ENCODE measurements around the gene NAPA.

Gene NAPA

DNA sequence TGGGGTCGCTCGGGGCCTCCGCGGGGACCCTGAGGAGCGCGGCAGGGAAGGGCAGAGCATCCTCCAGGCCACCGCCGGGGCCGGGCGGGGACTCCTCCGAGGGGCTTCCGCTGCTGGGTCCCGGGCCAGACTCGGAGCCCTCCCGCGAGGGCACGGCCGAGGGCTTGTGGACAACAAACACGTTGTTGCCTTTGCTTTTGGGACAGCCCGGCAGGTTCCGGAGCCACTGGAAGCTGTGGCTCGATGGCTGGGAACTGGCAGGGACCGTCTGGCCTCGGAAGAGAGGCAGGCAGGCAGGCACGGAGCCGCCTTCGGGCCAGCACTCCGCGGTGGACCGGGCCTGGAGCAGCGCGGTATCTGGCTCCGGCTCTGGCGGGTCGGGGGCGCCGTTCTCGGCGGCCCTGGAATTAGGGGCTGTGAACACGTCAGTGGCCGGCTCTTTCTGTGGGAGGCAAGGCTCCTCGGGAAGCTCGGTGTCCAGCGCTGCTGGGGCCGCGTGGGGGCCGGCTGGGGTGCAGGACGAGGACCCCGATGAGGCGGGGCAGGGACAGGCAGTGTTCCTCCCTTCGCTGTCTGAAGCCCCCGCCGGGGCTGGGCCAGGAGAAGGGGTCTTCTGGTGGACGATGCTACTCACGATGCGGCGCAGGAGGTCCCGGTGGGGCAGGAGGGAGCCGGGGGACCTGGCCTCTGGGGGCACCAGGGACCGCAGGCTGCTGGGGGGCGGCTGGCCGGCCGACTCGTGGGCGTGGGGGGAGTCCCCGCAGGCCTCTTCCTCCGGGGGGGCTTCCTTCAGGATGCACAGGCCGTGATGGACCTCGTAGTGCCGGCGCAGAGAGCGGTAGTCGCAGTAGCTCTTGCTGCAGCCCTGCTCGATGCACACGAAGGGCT, 30.4 kb upstream of the NAPA start:
- no peak overlapping the region for H3K4me3 ChIP-seq (ENCODE audit: low read depth, low read length)
- TF ChIP-seq CTCF (IDR thresholded peaks at IDR 0.05; ENCODE audit: low read depth, low read length): no peak

DNA sequence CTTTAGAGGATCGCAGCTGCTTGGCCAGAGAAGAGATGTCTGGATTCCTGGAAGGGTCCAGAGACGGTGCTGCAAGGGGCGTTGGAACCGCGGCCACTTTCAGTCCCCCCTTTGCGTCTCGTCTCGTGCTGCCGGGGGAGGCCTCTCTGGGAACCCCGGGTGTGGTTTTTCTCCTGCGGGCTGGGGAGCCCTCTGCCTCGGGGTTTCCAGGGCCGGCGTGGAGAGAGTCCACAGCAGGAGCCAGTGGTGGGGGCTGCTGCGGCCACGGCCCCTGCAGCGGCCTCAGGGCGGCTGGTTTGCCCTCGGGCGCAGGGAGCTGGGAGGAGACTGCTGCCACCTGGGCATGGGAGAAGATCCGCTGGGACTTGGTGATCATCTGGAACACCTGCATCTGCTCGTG, 29.6 kb upstream of the NAPA start:
- no peak for TF ChIP-seq CTCF (IDR thresholded peaks at IDR 0.05; ENCODE audit: low read depth, low read length)
- no peak overlapping the region for H3K4me3 ChIP-seq (ENCODE audit: low read depth, low read length)

DNA sequence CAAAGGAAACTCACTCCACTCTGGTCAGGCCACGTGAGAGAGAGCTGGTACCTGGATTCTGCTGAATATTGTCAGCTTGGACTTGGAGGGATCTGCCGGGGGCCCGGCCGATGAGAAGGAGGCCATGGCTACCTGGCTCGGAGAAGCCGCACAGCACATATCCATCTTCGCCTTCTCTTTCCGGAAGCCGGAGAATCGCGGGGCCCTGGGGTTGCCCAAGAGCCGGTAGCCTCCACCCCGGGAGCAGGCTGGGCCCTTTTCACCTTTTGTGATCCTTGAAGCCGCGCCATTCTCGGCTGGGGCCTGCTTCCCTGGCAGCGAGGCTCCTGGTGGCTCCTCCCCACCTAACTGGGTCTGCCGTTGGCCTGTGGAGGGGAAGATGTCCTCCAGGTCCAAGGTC, 29.2 kb upstream of the NAPA start:
- no peak for TF ChIP-seq CTCF (IDR thresholded peaks at IDR 0.05; ENCODE audit: low read depth, low read length)
- H3K4me3 ChIP-seq (ENCODE audit: low read depth, low read length): no peak overlapping the region

DNA sequence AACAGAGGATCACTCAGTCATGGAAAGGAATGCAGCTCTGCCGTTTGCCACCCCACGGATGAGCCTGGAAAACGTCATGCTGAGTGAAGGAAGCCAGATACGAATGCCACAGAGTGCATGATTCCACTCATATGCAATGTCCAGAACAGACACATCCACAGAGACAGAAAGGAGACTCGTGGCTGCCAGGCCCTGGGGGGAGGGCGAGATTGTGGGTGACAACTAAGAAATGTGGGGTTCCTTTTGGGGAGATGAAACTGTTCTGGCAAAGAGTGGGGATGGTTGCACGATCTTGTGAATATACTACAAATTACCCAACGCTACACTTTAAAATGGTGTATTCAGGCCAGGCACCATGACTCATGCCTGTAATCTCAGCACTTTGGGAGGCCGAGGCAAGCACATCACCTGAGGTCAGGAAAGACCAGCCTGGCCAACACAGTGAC, 27.2 kb upstream of the NAPA start:
- no peak for TF ChIP-seq CTCF (IDR thresholded peaks at IDR 0.05; ENCODE audit: low read depth, low read length)
- no peak overlapping the region for H3K4me3 ChIP-seq (ENCODE audit: low read depth, low read length)

DNA sequence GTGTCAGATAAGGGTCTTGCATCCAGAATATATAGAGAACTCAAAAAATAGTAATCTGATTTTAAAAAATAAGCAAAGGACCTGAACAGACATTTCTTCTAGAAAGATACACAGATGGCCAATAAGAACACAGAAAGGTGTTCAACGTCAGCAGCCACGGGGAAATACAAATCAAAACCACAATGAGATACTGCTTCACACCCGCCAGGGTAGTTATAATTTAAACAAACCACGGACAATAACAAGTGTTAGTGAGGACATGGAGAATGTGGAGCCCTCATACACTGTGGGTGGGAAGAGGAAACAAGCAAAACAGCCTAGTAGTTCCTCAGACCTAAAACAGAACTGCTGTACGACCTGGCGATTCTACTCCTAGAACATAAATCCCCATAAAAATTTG, 26.7 kb upstream of the NAPA start:
- H3K4me3 ChIP-seq (ENCODE audit: low read depth, low read length): no peak overlapping the region

GRCh38 chr19:47540748-47541147, 25.9 kb upstream of the NAPA start:
- TF ChIP-seq CTCF (IDR thresholded peaks at IDR 0.05; ENCODE audit: low read depth, low read length): peak; percentile 23; the same call in 1 of the 2 replicates
- no peak overlapping the region for H3K4me3 ChIP-seq (ENCODE audit: low read depth, low read length)

More for the DNA sequence above, 26.7 kb upstream of the NAPA start:
- TF ChIP-seq CTCF (IDR thresholded peaks at IDR 0.05; ENCODE audit: low read depth, low read length): no peak

DNA sequence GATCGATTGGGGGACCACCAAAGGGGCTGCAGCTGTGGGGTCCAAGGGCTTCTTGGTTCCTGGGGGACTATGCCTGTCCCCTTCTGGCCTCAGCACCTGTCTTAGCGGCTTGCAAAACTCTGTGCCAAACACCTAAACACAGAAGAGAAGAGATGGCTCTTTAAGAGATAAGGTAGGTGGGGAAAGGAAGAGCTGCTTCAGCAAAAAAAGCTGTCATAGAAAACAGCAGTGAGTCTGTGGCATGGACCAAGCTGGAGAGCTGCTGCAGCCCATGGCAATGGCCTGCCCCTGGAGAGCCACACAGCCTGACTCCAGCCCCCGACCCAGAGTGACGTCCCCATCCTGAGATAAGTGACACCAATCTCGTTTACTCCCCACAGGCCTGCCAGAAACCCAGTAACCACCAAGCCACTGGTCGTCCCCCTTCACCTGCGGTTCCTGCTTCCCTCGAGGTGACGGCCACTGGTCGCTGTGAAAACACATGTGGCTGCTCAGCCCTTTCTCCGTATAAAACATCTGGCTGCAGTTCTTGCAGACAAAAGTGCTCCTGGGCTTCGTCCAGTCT, 25.0 kb upstream of the NAPA start:
- no peak for TF ChIP-seq CTCF (IDR thresholded peaks at IDR 0.05; ENCODE audit: low read depth, low read length)
- H3K4me3 ChIP-seq (ENCODE audit: low read depth, low read length): no peak overlapping the region

Measured in WI38 (cell line).